AG04450 (cell line): ENCODE results near the gene AK3. TPM values are rescaled to one million over a fixed set of nuclear protein-coding genes. Genes with fewer than 3 reads are reported as not detected.

ENCODE experiments used
- CTCF ChIA-PET: fragments of 300-600, 350-600 bp; formaldehyde crosslinking; extraction: SDS; loops from one replicate; lab custom pipeline; 2022; ENCODE audit warnings: antibody characterized with exemption, inconsistent platforms; lab: Charles Lee
- POLR2A ChIA-PET: fragments of 350-600 bp; formaldehyde crosslinking; extraction: SDS; loops from one replicate; lab custom pipeline; 2021; ENCODE audit warnings: antibody characterized with exemption, inconsistent platforms; lab: Yijun Ruan, JAX
- DNase-seq: peaks from one replicate; pipeline ENCODE4 v3.0.0-alpha.2; 2011; ENCODE audit warnings: low read depth, low spot score
- H3K27ac ChIP-seq: one replicate; pipeline ENCODE4 v1.5.1; 2012; ENCODE audit warnings: low read depth, low read length, control low read depth
- H3K27me3 ChIP-seq: one replicate; pipeline ENCODE4 v1.6.0; 2012; ENCODE audit warnings: low read length; ENCODE audit not compliant: control insufficient read depth, insufficient read depth
- H3K4me3 ChIP-seq: 2 replicates; pipeline ENCODE4 v1.5.1; 2011; ENCODE audit warnings: mild to moderate bottlenecking, low read depth, low read length, control low read depth
- H3K9me3 ChIP-seq: 2 replicates; pipeline ENCODE4 v1.5.1; 2012; ENCODE audit warnings: low read length; ENCODE audit not compliant: control insufficient read depth, insufficient read depth
- CTCF ChIP-seq: IDR thresholded peaks from 2 replicates; pipeline ENCODE4 v1.5.1; 2011; ENCODE audit warnings: low read depth, low read length, control low read depth, inconsistent platforms
- polyA plus RNA-seq: library from polyadenylated mRNA; depleted of rRNA; stranded (reverse); fragments of >200 nt; gene quantifications from 2 replicates; pipeline ENCODE4 v1.2.3, GENCODE V29; 2011

Gene AK3
- polyA plus RNA-seq, 1 experiment = 70.3 TPM

- peak within 1 kb of the TSS; percentile 93 for H3K27ac ChIP-seq
- TF ChIP-seq CTCF = no peak; the same call in 1 of the 2 replicates
- peak; percentile 75 for DNase-seq
- CTCF ChIA-PET = interaction anchor here (0.6 to 1.0 kb wide), 4 partner anchors 14 to 61 kb away, joined by 3 to 4 read pairs (median 3); partner anchors contain the start of gene SPATA6L
- H3K27me3 ChIP-seq = no peaks in the 10 kb centered on the region
- H3K4me3 ChIP-seq = peak within 1 kb of the TSS; percentile 89
- POLR2A ChIA-PET = interaction anchor here (0.6 to 1.0 kb wide), 5 partner anchors 13 to 305 kb away, joined by 3 read pairs; partner anchors contain the start of genes JAK2, PLPP6 and SPATA6L
- H3K9me3 ChIP-seq = no peaks in the 10 kb centered on the region; the same call in 1 of the 2 replicates
Observed at GRCh38 chr9:4679268-4680172, 61.5 kb downstream of the AK3 start, which contains the start of gene CDC37L1. CDC37L1 (plus strand) TSS chr9:4679569; CDS start chr9:4679768, 199 bp downstream.

- H3K4me3 ChIP-seq = peak overlapping the region; percentile 89
- CTCF ChIA-PET = interaction anchor here (0.7 to 1.0 kb wide), 2 partner anchors 22 to 62 kb away, joined by 3 read pairs; no protein-coding TSS in a partner anchor
- DNase-seq = no peak
- POLR2A ChIA-PET = interaction anchor here (0.8 to 1.0 kb wide), 4 partner anchors 12 to 306 kb away, joined by 3 read pairs; partner anchors contain the start of genes JAK2, PLPP6 and SPATA6L
- no peak for TF ChIP-seq CTCF
- no peaks in the 10 kb centered on the region for H3K27me3 ChIP-seq
- no peaks in the 10 kb centered on the region; the same call in 1 of the 2 replicates for H3K9me3 ChIP-seq
- H3K27ac ChIP-seq = peak overlapping the region; percentile 93
Observed at GRCh38 chr9:4678679-4679267, 62.2 kb downstream of the AK3 start.

- DNase-seq = no peak
- H3K27me3 ChIP-seq = no peaks in the 10 kb centered on the region
- no peak overlapping the region for H3K4me3 ChIP-seq
- TF ChIP-seq CTCF = no peak
- no peak overlapping the region for H3K27ac ChIP-seq
- CTCF ChIA-PET = interaction anchor here (0.6 kb wide), 1 partner anchor 1817 kb away, joined by 3 read pairs; no protein-coding TSS in a partner anchor
- no peaks in the 10 kb centered on the region; the same call in 1 of the 2 replicates for H3K9me3 ChIP-seq
- POLR2A ChIA-PET = interaction anchor here (0.7 kb wide), 2 partner anchors 39 to 1481 kb away, joined by 4 to 5 read pairs; no protein-coding TSS in a partner anchor
Observed at GRCh38 chr9:4677392-4677791, 63.6 kb downstream of the AK3 start.

GRCh38 chr9:4674783-4675182 is 66.2 kb downstream of the AK3 start:
- no peak for TF ChIP-seq CTCF
- CTCF ChIA-PET = interaction anchor here (1.0 kb wide), 1 partner anchor 75 kb away, joined by 3 read pairs; no protein-coding TSS in a partner anchor
- Histone ChIP-seq H3K9me3 (no peaks in the 10 kb centered on the region; the same call in 1 of the 2 replicates), H3K27me3 (no peaks in the 10 kb centered on the region), H3K4me3 (no peak overlapping the region), H3K27ac (peak overlapping the region; percentile 63)
- peak; percentile 85 for DNase-seq
- POLR2A ChIA-PET = no interaction called here
